Urinary bladder (tissue), 4 donors: ENCODE results near the gene OBSCN. TPM values are rescaled to one million over a fixed set of nuclear protein-coding genes. Genes with fewer than 3 reads are reported as not detected.

Experiments used
- DNase-seq: peaks from one replicate; pipeline ENCODE4 v3.0.0-alpha.2; 2015; ENCODE audit errors: extremely low spot score
- H3K27ac ChIP-seq: one replicate; pipeline ENCODE4 v1.5.1; 2013; ENCODE audit warnings: low read depth, mild to moderate bottlenecking, moderate library complexity
- H3K36me3 ChIP-seq: one replicate; pipeline ENCODE4 v1.6.1; 2013; ENCODE audit warnings: mild to moderate bottlenecking, moderate library complexity; ENCODE audit not compliant: insufficient read depth
- H3K4me1 ChIP-seq: one replicate; pipeline ENCODE4 v1.6.1; 2013; ENCODE audit warnings: mild to moderate bottlenecking, moderate library complexity; ENCODE audit not compliant: insufficient read depth
- H3K4me3 ChIP-seq: one replicate; pipeline ENCODE4 v1.5.1; 2013; ENCODE audit warnings: low read depth, low read length
- WGBS: extraction: QIAGEN DNeasy Blood & Tissue Kit; methylation state at CpG from one replicate; pipeline ENCODE4 v1.1.7; 2013; 5-methylcytosine and 5-hydroxymethylcytosine counted together
- polyA plus RNA-seq: library from polyadenylated mRNA; stranded (reverse); fragments of 200-250 nt; gene quantifications from one replicate; pipeline ENCODE4 v1.2.3, GENCODE V29; 2013
- total RNA-seq: library from RNA; depleted of rRNA; stranded (reverse); fragments of >200 nt; gene quantifications from one replicate; pipeline ENCODE4 v1.2.3, GENCODE V29; 2014
- donor health status: healthy with polysubstance abuse.
- donor health status: healthy.

OBSCN gene
- total and polyA plus RNA-seq, 2 donors, result 8.4 to 29.1 TPM

DNA sequence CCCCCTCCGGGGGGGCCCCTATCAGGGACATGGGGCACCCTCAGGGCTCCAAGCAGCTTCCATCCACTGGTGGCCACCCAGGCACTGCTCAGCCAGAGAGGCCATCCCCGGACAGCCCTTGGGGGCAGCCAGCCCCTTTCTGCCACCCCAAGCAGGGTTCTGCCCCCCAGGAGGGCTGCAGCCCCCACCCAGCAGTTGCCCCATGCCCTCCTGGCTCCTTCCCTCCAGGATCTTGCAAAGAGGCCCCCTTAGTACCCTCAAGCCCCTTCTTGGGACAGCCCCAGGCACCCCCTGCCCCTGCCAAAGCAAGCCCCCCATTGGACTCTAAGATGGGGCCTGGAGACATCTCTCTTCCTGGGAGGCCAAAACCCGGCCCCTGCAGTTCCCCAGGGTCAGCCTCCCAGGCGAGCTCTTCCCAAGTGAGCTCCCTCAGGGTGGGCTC is 163.9 kb downstream of the OBSCN start:
- H3K4me1 ChIP-seq, result no peaks in the 10 kb centered on the region
- no peaks in the 10 kb centered on the region for H3K36me3 ChIP-seq
- no peak overlapping the region for H3K4me3 ChIP-seq
- H3K27ac ChIP-seq, result no peak overlapping the region
- DNase-seq, result no peak
- 80% methylated on average over 4 of the region's 4 CpGs for WGBS

DNA sequence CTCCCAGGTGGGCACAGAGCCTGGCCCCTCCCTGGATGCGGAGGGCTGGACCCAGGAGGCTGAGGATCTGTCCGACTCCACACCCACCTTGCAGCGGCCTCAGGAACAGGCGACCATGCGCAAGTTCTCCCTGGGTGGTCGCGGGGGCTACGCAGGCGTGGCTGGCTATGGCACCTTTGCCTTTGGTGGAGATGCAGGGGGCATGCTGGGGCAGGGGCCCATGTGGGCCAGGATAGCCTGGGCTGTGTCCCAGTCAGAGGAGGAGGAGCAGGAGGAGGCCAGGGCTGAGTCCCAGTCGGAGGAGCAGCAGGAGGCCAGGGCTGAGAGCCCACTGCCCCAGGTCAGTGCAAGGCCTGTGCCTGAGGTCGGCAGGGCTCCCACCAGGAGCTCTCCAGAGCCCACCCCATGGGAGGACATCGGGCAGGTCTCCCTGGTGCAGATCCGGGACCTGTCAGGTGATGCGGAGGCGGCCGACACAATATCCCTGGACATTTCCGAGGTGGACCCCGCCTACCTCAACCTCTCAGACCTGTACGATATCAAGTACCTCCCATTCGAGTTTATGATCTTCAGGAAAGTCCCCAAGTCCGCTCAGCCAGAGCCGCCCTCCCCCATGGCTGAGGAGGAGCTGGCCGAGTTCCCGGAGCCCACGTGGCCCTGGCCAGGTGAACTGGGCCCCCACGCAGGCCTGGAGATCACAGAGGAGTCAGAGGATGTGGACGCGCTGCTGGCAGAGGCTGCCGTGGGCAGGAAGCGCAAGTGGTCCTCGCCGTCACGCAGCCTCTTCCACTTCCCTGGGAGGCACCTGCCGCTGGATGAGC is 164.5 kb downstream of the OBSCN start:
- 76% methylated on average over 34 of the region's 34 CpGs for WGBS
- Histone ChIP-seq H3K27ac (no peak overlapping the region), H3K4me1 (no peaks in the 10 kb centered on the region), H3K36me3 (no peaks in the 10 kb centered on the region), H3K4me3 (no peak overlapping the region)
- no peak for DNase-seq

DNA sequence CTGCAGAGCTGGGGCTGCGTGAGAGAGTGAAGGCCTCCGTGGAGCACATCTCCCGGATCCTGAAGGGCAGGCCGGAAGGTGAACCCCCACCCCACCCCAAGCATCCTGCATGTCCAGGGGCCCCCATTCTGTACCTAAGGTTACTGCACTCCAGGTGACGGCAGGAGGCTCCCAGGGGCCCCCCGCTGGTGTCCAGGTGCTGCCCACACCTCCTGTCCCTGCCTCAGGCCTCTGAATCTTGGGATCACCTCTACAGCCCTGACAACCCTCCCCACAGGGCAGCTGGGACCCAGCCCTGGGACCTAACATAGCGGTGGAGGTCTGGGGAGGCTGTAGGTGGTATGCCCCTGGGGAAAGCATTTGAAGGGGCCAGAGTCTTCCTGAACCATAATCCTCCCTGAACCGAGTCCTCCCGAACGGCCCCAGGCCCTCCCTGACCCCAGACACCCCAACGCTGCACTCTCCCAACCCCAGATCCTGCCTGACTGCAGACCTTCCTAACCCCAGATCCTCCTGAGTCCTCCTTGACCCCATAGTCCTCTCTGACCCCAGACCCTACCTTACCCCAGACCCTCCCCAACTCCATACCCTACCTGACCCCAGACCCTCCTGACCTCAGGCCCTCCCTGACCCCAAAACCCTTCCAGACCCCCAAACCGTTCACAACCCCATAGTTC is 165.3 kb downstream of the OBSCN start:
- Histone ChIP-seq H3K4me1 (no peaks in the 10 kb centered on the region), H3K36me3 (no peaks in the 10 kb centered on the region), H3K27ac (no peak overlapping the region), H3K4me3 (no peak overlapping the region)
- no peak for DNase-seq
- 84% methylated on average over 12 of the region's 12 CpGs for WGBS

DNA sequence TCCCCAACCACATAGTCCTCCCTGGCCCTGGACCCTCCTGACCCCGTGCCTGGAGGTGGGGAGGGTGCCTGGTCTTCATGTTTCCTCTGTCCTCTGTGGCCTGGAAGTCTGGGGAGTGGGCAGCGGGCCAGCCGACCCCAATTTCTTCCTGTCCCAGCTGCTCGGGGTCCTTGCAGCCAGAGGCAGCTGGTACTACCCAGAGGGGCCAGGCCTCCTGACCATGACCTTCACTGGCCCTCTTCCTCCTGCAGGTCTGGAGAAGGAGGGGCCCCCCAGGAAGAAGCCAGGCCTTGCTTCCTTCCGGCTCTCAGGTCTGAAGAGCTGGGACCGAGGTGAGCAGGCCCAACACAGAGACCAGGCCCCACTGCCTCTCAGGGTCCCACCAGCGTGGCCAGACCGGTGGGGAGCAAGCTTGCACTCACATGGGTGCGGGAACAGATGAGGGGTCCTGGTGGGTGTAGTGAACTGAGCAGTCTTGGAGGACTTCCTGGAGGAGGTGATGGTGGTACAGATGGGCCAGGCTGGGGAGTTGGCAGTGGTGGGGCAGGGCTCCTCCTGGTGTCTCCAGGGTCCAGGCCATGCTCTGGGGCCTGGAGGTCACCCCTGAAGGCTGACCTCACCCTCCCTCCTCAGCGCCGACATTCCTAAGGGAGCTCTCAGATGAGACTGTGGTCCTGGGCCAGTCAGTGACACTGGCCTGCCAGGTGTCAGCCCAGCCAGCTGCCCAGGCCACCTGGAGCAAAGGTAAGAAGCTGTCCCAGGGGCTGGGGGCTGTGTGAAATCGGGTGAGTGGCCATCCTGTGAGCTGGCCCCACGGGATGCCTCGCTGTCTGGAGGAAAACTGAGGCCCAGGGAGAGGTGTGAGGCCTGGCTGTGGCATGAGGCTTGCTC is 166.1 kb downstream of the OBSCN start:
- H3K4me1 ChIP-seq, result no peaks in the 10 kb centered on the region
- H3K36me3 ChIP-seq, result no peaks in the 10 kb centered on the region
- H3K4me3 ChIP-seq, result no peak overlapping the region
- 91% methylated on average over 14 of the region's 14 CpGs for WGBS
- no peak overlapping the region for H3K27ac ChIP-seq
- no peak for DNase-seq

DNA sequence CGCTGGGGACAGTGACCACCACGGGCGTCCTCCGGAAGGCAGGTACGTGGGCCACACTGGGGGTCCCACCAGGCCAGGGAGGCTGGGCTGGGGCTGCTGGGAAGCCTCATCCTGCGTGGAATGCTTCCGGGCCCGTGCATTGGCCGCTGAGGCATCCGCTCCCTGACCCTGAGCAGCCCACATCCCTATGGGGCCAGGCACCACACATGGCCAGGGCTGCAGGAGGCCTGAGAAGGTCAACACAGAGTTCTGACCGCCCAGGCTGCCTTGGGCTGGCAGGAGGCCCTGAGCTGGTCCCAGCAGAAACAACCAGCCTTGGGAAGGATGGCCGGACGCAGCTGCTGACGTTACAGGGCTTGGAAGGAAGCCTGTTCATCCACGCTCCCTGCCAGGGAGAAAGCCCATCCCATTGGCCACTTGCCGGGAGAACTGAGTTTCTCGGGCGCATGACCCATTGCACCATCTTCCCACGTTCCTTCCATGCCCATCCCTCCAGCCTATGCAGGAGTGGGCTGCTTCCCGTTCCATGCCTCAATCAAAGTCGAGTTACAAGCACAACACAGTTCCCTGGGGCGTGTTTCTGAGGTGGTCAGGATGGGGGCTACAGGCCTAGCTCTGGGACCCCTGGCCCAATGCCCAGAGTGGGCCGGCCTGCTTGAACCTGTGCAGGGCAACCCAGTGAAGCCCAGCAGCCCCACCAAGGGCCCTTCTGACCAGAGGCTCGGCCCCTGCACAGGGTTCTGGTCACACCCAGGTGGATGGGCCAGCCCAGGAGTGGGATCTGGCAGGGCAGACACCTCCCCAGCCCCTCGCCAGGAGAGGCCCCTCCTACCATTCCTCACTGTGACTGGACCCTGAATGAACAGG is 167.1 kb downstream of the OBSCN start:
- 51% methylated on average over 25 of the region's 25 CpGs for WGBS
- no peaks in the 10 kb centered on the region for H3K36me3 ChIP-seq
- H3K27ac ChIP-seq, result no peak overlapping the region
- no peak overlapping the region for H3K4me3 ChIP-seq
- no peak for DNase-seq
- no peaks in the 10 kb centered on the region for H3K4me1 ChIP-seq

DNA sequence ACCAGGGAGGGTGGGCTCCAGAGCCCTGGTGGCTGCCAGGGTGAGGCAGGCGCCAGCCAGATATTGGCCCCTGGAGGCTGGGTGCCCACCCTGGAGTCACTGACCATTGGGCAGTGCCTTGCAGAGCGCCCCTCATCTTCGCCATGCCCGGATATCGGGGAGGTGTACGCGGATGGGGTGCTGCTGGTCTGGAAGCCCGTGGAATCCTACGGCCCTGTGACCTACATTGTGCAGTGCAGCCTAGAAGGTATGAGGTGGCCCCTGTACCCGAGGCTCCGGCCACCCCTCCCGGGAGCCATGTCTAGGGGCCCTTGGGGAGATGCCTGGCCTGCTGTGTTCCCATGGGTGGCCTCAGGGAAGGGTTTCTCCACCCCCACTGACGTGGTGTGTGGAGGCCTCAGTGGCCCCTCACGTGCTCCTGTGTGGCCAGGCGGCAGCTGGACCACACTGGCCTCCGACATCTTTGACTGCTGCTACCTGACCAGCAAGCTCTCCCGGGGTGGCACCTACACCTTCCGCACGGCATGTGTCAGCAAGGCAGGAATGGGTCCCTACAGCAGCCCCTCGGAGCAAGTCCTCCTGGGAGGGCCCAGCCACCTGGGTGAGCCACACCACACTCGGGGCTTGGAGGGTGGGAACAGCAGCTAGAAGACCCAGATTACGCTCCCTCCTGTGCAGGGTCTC is 167.9 kb downstream of the OBSCN start:
- Histone ChIP-seq H3K36me3 (no peaks in the 10 kb centered on the region), H3K4me3 (no peak overlapping the region), H3K4me1 (no peaks in the 10 kb centered on the region), H3K27ac (no peak overlapping the region)
- 97% methylated on average over 22 of the region's 22 CpGs for WGBS
- no peak for DNase-seq

DNA sequence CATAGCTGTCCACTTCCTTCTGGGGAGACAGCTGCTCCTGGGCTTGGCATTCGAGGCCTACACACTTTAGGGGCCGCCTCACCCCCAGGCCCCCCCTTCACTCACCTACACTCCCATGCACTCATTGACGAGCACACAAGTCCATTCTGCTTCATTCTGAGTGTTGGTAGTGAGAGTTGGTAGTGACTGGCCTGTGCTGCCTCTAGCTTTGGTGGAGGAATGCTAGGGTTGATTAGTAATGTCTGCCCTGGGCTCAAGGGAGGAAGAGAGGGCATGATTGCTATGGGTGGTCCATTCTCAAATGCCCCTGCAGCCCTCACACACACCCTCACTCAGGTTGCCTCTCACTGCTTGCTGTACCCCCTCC is 168.4 kb downstream of the OBSCN start:
- no peak overlapping the region for H3K4me3 ChIP-seq
- WGBS, result 91% methylated on average over 3 of the region's 3 CpGs
- no peaks in the 10 kb centered on the region for H3K36me3 ChIP-seq
- DNase-seq, result no peak
- no peaks in the 10 kb centered on the region for H3K4me1 ChIP-seq
- H3K27ac ChIP-seq, result no peak overlapping the region

DNA sequence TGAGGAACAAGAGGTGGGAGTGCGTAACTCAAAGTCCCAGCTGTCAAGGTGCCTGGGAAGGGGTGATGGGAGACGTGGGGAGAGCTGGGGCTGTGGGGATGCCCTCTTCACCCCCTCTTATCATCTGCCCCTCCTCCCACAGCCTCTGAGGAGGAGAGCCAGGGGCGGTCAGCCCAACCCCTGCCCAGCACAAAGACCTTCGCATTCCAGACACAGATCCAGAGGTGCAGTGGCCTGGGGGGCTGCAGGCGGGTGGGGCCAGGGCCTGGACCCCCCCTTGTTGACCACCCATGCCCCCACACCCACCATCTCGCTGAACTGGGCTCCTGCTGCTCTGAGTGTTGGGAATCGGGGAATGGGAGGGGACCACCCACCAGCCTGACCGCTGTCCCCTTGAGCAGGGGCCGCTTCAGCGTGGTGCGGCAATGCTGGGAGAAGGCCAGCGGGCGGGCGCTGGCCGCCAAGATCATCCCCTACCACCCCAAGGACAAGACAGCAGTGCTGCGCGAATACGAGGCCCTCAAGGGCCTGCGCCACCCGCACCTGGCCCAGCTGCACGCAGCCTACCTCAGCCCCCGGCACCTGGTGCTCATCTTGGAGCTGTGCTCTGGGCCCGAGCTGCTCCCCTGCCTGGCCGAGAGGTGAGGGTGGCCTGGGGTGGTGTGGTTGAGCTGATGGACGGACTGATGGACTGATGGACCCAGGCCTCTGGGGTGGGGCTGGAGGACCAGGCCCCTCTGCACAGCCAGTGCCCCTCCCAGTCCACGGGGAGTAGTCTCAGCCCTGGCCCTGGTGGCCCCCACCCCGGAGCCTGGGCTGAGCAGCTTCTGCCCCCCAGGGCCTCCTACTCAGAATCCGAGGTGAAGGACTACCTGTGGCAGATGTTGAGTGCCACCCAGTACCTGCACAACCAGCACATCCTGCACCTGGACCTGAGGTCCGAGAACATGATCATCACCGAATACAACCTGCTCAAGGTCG is 169.1 kb downstream of the OBSCN start:
- Histone ChIP-seq H3K4me3 (no peak overlapping the region), H3K36me3 (no peaks in the 10 kb centered on the region), H3K27ac (no peak overlapping the region), H3K4me1 (no peaks in the 10 kb centered on the region)
- DNase-seq, result no peak
- 93% methylated on average over 31 of the region's 31 CpGs for WGBS

DNA sequence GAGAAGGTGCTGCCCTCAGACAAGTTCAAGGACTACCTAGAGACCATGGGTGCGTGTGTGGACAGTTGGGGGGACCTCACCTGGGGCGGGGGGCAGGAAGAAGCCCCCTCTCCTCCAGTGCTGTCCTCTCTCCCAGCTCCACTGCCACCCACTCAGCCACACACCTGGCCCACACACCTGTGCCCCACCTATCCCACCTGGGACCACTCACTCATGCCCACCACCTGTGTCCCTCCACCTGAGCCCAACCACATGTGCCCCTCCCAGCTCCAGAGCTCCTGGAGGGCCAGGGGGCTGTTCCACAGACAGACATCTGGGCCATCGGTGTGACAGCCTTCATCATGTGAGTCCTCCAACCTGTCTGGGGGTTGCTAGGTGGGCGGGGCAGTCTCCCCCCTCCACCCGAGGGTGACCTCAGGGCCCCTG is 169.8 kb downstream of the OBSCN start:
- WGBS, result 69% methylated on average over 5 of the region's 5 CpGs
- no peak overlapping the region for H3K27ac ChIP-seq
- H3K36me3 ChIP-seq, result no peaks in the 10 kb centered on the region
- H3K4me3 ChIP-seq, result no peak overlapping the region
- no peak for DNase-seq
- no peaks in the 10 kb centered on the region for H3K4me1 ChIP-seq

DNA sequence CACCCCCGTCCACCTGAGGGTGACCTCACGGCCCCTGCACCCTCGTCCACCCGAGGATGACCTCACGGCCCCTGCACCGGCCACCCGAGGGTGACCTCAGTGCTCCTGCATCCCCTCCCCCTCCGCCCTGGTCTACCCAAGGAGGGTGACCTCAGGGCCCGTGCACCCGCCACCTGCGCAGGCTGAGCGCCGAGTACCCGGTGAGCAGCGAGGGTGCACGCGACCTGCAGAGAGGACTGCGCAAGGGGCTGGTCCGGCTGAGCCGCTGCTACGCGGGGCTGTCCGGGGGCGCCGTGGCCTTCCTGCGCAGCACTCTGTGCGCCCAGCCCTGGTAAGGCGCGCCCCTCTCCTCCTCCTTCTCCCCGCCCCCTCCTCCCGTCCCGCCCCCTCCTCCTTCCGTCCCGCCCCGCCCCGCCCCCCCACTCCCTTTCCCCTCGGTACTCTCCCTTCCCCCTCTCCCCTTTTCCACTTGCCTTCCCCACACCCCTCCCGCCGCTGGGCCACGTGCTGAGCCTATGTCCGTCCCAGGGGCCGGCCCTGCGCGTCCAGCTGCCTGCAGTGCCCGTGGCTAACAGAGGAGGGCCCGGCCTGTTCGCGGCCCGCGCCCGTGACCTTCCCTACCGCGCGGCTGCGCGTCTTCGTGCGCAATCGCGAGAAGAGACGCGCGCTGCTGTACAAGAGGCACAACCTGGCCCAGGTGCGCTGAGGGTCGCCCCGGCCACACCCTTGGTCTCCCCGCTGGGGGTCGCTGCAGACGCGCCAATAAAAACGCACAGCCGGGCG is 170.4 kb downstream of the OBSCN start:
- peak overlapping the region; percentile 39 for H3K4me3 ChIP-seq
- H3K36me3 ChIP-seq, result no peaks in the 10 kb centered on the region
- no peaks in the 10 kb centered on the region for H3K4me1 ChIP-seq
- no peak for DNase-seq
- H3K27ac ChIP-seq, result no peak overlapping the region
- 6% methylated on average over 69 of the region's 73 CpGs for WGBS

DNA sequence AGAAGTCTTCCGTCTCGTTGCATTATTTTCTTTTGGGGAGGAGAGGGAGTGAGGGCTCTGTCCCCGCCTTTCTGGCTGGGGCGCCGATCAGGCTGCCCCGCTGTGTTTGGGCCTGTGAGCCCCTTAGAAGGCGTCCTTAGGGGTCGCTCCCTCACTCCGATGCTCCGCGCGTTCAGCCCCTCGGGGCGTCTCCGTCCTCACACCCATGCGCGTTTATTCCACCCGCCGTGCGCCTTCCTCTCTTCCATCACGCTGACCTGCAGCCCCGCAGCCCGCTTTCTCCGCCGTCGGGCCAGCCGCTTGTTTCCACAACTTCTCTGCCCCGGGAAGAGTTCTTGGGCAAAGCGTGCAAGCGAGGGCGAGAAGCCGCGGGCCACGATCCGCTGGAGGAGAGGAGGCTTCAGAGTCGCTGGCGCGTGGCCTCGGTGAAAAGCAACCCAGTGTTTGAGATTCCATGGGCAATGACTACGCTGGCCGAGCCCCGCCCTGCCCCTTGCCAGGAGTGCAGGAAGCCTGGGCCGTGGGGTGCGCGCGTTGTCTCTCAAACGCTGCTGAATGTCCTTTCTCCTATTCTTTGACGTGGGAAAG is 171.1 kb downstream of the OBSCN start:
- Histone ChIP-seq H3K4me3 (peak overlapping the region; percentile 39), H3K27ac (no peak overlapping the region), H3K4me1 (no peaks in the 10 kb centered on the region), H3K36me3 (no peaks in the 10 kb centered on the region)
- 4% methylated on average over 48 of the region's 48 CpGs for WGBS
- no peak for DNase-seq
